ENCODE measurements around the gene TRPV5.

TRPV5 gene

GRCh38 chr7:142939226-142939910, 5.8 kb upstream of the TRPV5 start, which contains the start of gene LLCFC1:
Gene LLCFC1, plus strand, starts transcription at chr7:142939484. Its CDS starts 138 bp downstream, at chr7:142939622.
- DNase-seq = no peak

- DNase-seq = no peak
Observed at GRCh38 chr7:142938611-142939010, 5.1 kb upstream of the TRPV5 start.

GRCh38 chr7:142935941-142936565, 2.5 kb upstream of the TRPV5 start:
- no peak for DNase-seq

- DNase-seq = no peak
Observed at GRCh38 chr7:142934056-142934455, 510 bp upstream of the TRPV5 start.

- no peak for DNase-seq
Observed at GRCh38 chr7:142933092-142933475, 462 bp downstream of the TRPV5 start.

GRCh38 chr7:142932386-142933091, 1.0 kb downstream of the TRPV5 start:
- DNase-seq = no peak

GRCh38 chr7:142930126-142930730, 3.3 kb downstream of the TRPV5 start:
- no peak for DNase-seq

GRCh38 chr7:142927949-142928348, 5.6 kb downstream of the TRPV5 start:
- no peak for DNase-seq

GRCh38 chr7:142927085-142927745, 6.3 kb downstream of the TRPV5 start:
- no peak for DNase-seq

GRCh38 chr7:142925413-142925812, 8.1 kb downstream of the TRPV5 start:
- DNase-seq = no peak

- no peak for DNase-seq
Observed at GRCh38 chr7:142923391-142923790, 10.2 kb downstream of the TRPV5 start.

- no peak for DNase-seq
Observed at GRCh38 chr7:142919656-142920055, 13.9 kb downstream of the TRPV5 start.

GRCh38 chr7:142918901-142919300, 14.6 kb downstream of the TRPV5 start:
- DNase-seq = no peak

GRCh38 chr7:142917447-142917846, 16.1 kb downstream of the TRPV5 start:
- DNase-seq = no peak

- no peak for DNase-seq
Observed at GRCh38 chr7:142916508-142916907, 17.0 kb downstream of the TRPV5 start.

GRCh38 chr7:142915315-142915714, 18.2 kb downstream of the TRPV5 start:
- no peak for DNase-seq

GRCh38 chr7:142914121-142914520, 19.4 kb downstream of the TRPV5 start:
- DNase-seq = no peak

GRCh38 chr7:142913566-142913965, 20.0 kb downstream of the TRPV5 start:
- DNase-seq = no peak

- DNase-seq = no peak
Observed at GRCh38 chr7:142913051-142913450, 20.5 kb downstream of the TRPV5 start.

GRCh38 chr7:142910481-142910880, 23.1 kb downstream of the TRPV5 start:
- no peak for DNase-seq

- DNase-seq = no peak
Observed at GRCh38 chr7:142910031-142910433, 23.5 kb downstream of the TRPV5 start.

- no peak for DNase-seq
Observed at GRCh38 chr7:142908921-142909890, 24.3 kb downstream of the TRPV5 start.
